ENCODE results near the gene PECR. TPM values are rescaled to one million over a fixed set of nuclear protein-coding genes. Genes with fewer than 3 reads are reported as not detected.

The PECR gene
- total RNA-seq (2022; extraction: Qiagen RNA extraction; ENCODE audit: low read depth), result 14.7 to 16.2 TPM (median 15.7 TPM) in 5 replicates

DNA sequence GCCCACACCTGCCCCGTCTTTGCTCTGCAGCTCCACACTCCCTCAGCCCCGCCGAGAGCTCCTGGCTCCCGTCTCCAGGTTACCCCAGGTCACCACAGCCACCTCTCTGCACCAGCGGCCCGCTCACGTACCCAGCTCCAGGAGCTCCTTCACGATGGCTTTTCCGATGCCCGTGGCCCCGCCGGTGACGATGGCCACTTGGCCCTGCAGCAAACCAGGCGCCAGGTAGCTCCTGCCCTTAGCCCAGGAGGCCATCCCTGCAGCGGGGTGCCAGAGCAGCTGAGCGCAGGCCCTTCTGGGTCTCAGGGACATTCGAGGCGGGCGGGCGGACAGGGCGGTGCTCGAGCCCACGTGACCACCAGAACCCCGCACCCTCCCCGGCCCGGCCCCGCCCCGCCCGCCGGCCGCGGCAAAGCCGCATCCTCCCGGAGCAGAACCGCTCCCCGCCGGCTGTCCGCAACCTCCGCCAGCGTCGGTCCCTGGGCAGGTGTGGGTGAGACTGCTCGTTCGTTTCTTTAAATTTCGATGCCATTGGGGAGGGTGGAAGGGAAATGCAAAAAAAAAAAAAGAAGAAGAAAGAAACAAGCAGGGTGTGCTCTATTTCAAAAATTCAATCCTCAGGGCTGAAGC lies at the start of gene PECR, which contains the start of gene TMEM169:
PECR (minus strand) TSS at position 323 of the 630 bp plus-strand sequence; CDS start at position 255, 68 bp downstream.
TMEM169 (plus strand) TSS at position 433 of the 630 bp plus-strand sequence. CDS start 14,045 bp downstream, outside the sequence.

DNA sequence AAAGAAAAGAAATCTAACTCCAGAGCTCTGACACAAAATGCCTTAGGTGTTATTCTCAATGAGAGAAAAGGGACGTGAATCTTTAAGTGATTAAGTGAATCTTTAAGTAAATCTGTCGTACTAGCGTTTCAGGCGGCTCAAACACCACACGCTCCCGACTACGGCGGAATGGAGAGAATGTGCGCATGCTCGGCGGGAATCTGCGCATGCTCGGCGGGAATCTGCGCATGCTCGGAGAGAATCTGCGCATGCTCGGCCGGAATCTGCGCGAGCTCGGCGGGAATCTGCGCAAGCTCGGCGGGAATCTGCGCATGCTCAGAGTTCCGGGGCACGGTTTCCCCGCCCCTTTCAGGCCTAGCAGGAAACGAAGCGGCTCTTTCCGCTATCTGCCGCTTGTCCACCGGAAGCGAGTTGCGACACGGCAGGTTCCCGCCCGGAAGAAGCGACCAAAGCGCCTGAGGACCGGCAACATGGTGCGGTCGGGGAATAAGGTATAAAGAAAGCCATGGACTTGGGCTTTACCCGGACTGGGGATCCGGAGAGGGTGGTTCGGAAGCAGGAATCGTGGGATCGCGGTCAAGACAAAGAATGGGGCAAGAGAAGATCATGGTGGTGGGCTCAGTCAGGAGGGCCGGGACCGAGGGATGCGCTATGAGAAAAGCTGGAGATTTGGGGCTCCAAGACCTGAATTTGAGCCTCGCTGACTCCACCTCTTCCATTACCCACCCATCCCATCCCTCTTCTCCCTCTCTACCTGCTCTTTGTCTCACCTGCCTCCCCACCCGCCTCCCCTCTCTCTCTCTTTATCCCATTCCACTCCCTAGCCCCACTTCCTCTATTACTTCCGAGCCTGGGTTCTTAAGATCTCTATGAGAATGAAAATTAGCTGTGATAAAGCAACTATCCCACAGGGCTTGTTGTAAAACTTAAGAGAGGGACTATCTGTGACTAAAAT lies 27.6 kb upstream of the PECR start, which contains the start of gene XRCC5:
XRCC5 (plus strand) TSS at position 382 of the 955 bp plus-strand sequence; CDS start at position 471, 89 bp downstream.

DNA sequence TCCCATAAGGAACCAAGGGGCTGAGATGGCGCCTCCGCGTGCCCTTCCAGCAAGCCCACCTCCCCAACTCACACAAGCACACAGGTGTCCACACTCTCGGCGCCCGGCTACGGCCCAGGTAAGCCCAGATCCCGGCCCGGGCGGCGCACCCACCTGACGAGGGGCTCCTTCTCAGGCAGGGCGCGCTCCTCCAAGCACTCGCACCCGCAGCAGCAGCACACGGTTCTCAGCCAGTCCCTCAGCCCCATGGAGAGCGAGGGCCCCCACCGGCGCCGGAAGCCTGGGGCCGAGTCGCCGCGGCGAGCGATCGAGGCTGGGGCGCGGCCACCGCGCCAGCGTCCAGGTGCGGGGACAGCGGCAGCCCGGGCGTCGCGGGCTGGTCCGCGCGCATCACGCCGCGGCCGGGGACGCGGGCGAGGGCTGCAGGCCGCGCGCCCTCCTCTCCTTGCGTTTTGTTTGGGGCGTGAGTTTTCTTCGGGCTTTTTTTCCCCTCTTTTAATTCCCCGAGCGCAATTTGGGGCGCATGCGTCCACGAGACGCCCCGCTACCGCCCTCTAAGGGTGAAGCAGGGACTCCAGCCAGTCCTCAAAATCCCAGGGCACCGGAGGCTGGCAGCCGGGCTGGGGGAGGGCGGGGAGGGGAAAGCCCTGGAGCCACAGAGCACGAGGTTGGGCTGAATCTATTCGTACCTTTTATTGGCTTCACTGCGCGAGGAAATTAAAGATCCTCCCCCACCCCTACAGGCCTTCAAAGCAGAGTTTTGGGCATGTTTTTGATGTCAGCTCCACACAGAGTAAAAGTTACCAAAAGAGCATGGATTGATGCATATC lies 68.3 kb downstream of the PECR start, which contains the start of gene MREG:
MREG (minus strand) TSS at position 472 of the 830 bp plus-strand sequence; CDS start at position 248, 224 bp downstream.

Other genes starting within 250 kb of the PECR start
- 5.3 to 6.8 TPM (median 5.7 TPM) in 5 replicates for gene MREG, start 68.3 kb downstream of the PECR start, total RNA-seq (2022; extraction: Qiagen RNA extraction; ENCODE audit: low read depth)
- gene TMEM169, start 110 bp upstream of the PECR start, total RNA-seq (2022; extraction: Qiagen RNA extraction; ENCODE audit: low read depth), result 0.32 to 0.47 TPM (median 0.38 TPM) in 5 replicates
- 166 to 226 TPM (median 187 TPM) in 5 replicates for gene XRCC5, start 27.5 kb upstream of the PECR start, total RNA-seq (2022; extraction: Qiagen RNA extraction; ENCODE audit: low read depth)